Measurements from ENCODE around the gene GCAT.
A peak's percentile ranks its signal among the peaks of the same experiment; 100 is the strongest.

Gene GCAT

DNA sequence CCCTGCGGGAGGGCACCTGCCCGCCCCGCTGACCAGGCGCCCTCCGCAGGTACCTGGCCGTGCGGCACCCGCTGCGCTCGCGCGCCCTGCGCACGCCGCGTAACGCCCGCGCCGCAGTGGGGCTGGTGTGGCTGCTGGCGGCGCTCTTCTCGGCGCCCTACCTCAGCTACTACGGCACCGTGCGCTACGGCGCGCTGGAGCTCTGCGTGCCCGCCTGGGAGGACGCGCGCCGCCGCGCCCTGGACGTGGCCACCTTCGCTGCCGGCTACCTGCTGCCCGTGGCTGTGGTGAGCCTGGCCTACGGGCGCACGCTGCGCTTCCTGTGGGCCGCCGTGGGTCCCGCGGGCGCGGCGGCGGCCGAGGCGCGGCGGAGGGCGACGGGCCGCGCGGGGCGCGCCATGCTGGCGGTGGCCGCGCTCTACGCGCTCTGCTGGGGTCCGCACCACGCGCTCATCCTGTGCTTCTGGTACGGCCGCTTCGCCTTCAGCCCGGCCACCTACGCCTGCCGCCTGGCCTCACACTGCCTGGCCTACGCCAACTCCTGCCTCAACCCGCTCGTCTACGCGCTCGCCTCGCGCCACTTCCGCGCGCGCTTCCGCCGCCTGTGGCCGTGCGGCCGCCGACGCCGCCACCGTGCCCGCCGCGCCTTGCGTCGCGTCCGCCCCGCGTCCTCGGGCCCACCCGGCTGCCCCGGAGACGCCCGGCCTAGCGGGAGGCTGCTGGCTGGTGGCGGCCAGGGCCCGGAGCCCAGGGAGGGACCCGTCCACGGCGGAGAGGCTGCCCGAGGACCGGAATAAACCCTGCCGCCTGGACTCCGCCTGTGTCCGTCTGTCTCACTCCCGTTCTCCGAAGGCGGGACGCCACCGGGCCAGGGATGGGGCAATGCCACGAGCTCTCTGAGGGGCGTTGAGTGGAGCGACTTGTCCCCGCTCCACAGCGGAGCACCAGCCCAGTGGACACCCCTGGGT, 17.2 kb downstream of the GCAT start:
- TF ChIP-seq POLR2A (IDR thresholded peaks at IDR 0.05; ENCODE audit: low read length) = no peak
- no peak for TF ChIP-seq GATA1 (IDR thresholded peaks at IDR 0.05; ENCODE audit: low read depth, low read length)
- peak; percentile 46 to 69 for DNase-seq

DNA sequence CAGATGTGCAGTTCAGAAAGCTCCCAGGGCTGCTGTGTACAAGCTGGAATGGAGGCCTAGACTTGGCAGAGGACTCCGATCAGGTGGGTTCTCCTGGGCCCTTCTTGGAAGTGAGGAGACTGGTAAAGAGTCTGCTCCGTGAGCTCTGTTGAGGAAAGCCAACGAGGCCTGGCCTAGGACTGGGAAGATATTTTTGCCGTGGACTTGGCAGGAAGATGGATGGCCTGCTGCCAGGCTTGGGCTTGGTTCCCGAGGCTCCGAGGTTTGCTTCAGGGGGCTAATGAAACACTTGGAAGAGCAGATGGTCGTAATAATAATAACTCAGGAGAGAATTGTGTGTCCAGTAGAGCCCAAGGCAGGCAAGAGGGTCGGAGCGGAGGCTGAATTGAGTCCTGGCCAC, 19.3 kb downstream of the GCAT start:
- DNase-seq = no peak
- TF ChIP-seq POLR2A (IDR thresholded peaks at IDR 0.05; ENCODE audit: low read length) = no peak
- no peak for TF ChIP-seq GATA1 (IDR thresholded peaks at IDR 0.05; ENCODE audit: low read depth, low read length)

DNA sequence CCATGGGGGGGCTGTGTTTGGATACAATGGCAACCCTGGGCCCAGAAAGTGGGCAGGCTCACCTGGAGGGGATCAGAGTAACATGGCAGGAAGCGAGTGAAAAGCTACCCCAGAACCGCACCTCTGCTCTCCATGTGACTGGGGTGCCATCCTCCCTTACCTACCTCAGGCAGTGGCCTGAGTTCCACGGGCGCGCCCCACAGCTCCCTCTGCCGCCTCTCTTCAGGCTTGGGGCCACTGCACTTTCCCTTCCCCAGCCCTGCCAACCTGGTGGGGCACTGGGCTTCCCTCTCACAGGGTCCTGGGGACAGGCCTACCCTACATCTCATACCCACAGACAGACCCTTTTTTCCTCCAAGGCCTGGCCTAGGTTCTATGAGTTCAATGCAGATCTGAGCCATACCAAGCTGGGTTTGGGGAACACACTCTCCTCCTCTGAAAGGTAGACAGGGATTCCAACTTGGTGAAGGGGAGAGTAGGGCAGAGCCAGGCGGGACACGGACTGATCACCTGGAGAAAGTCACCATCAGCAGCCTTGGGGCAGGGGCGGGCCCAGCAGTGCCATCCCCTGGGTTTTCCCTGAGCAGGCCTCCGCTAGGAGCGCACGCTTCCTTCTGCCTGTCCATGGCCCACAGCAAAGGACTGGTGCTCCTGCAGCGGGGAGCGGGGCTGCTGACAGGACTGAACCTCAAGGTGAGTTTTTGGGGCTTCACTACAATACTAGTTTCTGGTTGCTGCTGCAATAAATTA, 22.5 kb downstream of the GCAT start:
- no peak for DNase-seq
- TF ChIP-seq GATA1 (IDR thresholded peaks at IDR 0.05; ENCODE audit: low read depth, low read length) = no peak
- no peak for TF ChIP-seq POLR2A (IDR thresholded peaks at IDR 0.05; ENCODE audit: low read length)

DNA sequence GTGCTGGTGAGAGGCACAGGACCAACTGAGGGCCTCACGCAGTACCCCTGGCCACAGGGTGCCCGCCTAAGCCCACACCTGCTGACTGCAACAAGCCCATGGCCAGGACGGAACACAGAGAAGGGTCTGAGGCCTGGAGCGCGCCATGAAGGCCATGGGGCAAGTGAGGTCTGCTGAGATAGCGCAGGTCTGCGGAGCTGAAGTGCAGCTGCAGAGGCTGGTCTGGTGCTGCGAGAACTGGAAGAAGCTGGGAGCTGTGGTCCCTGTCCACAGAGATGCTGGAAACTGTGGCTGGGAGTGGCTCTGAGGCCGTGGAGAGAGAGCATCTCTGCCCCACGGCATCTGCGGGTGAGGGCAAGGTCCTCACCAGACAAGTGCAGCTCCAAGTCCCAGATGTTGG, 23.7 kb downstream of the GCAT start:
- TF ChIP-seq GATA1 (IDR thresholded peaks at IDR 0.05; ENCODE audit: low read depth, low read length) (no peak), POLR2A (IDR thresholded peaks at IDR 0.05; ENCODE audit: low read length) (no peak)
- DNase-seq = no peak

DNA sequence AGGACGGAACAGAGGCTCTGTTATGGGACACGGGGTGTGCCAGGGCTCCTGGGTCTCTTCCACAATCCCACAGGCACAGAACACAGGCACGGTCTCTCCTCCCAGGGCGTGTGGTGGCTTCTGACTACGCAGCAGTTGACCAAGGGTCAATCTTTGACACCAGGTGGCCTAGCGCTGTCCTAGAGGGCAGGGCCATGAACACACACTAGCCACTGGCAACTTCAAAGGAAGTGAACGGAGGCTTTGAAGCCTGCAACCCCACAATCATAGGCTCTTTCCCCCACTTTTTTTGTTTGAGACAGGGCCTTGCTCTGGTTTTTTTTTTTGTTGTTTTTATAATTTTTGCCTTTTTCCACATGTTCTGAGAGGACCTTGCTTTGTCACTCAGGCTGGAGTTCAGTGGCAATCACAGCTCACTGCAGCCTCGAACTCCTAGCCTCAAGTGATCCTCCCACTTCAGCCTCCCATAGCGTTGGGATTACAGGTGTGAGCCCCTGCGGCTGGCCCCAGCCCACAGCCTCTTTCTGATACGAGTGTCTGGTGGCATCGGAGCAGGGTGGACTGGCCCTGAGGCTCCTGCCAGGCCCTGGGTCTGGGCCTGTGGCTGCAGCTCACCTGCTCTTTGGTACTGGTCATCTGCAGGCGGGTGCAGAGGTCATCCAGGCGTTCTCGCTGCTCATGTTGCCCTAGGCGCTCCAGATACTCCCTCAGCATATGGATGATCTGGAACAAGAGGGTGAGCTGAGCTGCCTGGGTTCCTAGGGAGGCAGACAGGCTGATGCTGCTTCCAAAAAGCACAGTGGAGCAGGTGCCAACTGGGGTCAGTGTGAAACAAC, 24.5 kb downstream of the GCAT start:
- no peak for DNase-seq
- TF ChIP-seq GATA1 (IDR thresholded peaks at IDR 0.05; ENCODE audit: low read depth, low read length) = no peak
- no peak for TF ChIP-seq POLR2A (IDR thresholded peaks at IDR 0.05; ENCODE audit: low read length)

DNA sequence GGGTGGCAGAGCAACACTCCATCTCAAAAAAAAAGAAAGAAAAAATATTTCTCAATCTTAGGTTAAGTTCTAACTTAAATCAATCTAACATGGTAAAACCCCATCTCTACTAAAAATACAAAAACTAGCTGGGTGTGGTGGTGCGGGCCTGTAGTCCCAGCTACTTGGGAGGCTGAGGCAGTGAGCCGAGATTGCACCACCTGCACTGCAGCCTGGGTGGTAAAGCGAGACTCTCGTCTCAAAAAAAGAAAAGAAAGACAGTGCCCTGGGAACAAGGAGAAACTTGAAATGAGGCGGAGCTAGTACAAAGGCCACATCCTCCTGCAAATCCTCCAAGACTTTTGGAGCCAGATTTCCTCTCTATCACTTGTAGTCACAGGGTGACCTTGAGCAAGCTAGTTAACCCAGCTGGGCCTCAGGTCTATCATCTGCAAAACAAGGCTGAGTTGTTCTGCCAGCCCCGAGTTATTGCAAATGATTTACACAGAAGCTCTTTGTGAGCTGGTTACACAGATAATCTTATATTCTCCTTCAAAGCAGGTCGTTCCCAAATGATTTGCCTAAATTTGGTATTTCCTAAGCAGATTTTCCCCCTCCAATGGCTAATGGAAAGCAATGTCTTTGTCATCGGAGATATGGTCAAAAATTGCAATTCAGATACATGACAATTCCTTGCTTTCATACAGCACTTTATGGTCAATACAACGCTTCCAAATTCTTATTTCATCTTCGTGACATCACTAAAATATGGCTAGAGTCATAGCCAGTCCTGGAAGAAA, 34.5 kb downstream of the GCAT start:
- no peak for TF ChIP-seq POLR2A (IDR thresholded peaks at IDR 0.05; ENCODE audit: low read length)
- TF ChIP-seq GATA1 (IDR thresholded peaks at IDR 0.05; ENCODE audit: low read depth, low read length) = no peak
- DNase-seq = no peak

DNA sequence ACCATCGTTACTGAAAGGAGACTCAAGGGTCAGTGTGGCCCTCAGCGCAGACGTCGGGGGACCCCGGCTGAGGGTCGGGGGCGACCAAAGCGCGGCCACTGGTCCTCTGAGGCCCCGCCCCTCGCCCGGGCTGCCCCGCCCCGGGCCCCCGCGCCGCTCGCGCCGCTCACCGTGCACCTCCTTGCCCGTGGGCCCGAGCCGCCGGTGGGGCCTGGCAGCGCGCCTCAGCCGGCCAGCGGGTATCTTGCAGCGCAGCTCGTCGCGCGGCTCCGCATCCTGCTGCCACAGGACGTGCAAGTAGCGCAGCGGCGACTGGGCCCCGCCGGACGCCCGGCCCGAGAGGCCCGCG, 36.0 kb downstream of the GCAT start:
- TF ChIP-seq POLR2A (IDR thresholded peaks at IDR 0.05; ENCODE audit: low read length) = no peak
- TF ChIP-seq GATA1 (IDR thresholded peaks at IDR 0.05; ENCODE audit: low read depth, low read length) = no peak
- DNase-seq = peak in 1 of 2 experiments; percentile 84

DNA sequence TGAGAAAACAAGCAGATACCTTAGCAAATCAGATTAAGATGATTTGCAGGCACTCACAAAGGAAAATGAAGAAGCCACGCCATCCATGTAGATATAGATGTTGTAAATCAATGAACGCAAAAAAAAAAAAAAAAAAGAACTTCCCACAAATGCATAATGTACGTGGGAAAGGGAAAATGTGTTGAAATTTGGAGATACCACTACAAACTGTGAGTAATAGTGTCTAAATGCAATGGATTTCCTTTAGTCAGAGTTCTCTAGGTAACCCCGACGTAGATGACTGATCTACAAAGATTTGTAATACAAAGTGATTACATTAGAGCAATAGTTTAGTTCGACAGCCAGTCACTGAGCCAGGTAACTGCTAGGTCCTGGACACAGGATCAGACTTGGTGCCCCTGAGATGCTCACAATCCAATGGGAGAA, 37.2 kb downstream of the GCAT start:
- DNase-seq = no peak
- TF ChIP-seq GATA1 (IDR thresholded peaks at IDR 0.05; ENCODE audit: low read depth, low read length) (no peak), POLR2A (IDR thresholded peaks at IDR 0.05; ENCODE audit: low read length) (no peak)

DNA sequence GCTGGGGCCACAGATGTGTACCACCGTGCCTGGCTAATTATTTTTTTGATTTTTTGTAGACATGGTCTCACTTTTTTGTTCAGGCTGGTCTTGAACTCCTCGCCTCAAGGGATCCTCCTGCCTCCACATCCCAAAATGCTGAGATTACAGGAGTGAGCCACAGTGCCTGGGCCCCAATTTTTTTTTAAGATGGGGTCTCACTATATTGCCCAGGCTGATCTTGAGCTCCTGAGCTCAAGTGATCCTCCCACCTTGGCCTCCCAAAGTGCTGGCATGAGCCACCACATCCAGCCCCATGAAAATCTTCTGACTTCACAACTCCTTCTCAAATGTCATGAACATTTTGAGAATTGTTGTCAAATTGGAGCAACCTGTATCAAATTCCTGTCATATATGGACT, 38.7 kb downstream of the GCAT start:
- no peak for TF ChIP-seq POLR2A (IDR thresholded peaks at IDR 0.05; ENCODE audit: low read length)
- TF ChIP-seq GATA1 (IDR thresholded peaks at IDR 0.05; ENCODE audit: low read depth, low read length) = no peak
- DNase-seq = no peak

DNA sequence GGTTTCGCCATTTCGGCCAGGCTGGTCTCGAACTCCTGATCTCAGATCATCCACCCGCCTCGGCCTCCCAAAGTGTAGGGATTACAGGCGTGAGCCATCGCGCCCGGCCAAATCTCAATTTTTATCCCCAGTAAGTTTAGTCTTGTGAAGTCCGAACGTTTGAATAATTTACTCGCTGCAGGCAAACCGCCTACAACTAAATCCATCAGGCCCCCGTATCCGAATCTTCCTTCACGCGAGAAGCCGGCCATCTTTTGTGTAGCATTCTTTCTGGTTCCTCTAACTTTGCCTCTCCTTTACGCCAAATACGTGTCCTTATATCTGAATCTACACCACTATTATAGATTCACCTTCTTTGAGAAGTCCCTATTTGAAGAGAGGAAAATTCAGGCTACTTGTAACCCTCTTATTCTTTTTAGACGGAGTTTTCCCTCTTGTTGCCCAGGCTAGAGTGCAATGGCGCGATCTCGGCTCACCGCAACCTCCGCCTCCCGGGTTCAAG, 40.9 kb downstream of the GCAT start:
- TF ChIP-seq GATA1 (IDR thresholded peaks at IDR 0.05; ENCODE audit: low read depth, low read length) = no peak
- no peak for TF ChIP-seq POLR2A (IDR thresholded peaks at IDR 0.05; ENCODE audit: low read length)
- DNase-seq = peak; percentile 65 to 73

DNA sequence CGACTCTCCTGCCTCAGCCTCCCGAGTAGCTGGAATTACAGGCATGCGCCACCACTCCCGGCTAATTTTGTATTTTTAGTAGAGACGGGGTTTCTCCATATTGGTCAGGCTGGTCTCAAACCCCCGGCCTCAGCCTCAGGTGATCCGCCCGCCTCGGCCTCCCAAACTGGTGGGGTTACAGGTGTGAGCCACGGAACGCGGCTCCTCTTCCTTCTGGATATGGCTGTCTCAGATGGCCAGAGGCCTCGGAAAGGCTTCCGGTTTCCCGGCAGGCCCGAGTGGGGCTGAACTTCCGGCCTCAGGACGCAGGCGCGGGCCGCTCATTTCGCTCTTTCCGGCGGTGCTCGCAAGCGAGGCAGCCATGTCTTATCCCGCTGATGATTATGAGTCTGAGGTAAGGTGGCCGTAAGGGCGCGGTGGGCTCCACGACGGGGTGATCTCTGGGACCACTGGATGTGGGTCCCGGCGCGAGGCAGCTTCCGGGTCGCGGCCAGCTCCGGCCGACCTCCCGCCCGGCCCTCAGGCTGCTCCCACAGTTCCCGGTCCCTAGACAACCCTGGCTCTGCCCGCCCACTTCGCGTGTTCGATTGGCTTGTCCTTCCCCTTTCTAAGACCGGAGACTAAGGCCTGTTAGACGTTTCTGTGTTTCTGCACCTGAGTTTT, 41.5 kb downstream of the GCAT start, which contains the start of gene EIF3L:
EIF3L (plus strand) TSS at position 331 of the 663 bp plus-strand sequence; CDS start at position 362, 31 bp downstream.
- DNase-seq = peak; percentile 92 to 94
- peak; percentile 96 for TF ChIP-seq POLR2A (IDR thresholded peaks at IDR 0.05; ENCODE audit: low read length)
- no peak for TF ChIP-seq GATA1 (IDR thresholded peaks at IDR 0.05; ENCODE audit: low read depth, low read length)

DNA sequence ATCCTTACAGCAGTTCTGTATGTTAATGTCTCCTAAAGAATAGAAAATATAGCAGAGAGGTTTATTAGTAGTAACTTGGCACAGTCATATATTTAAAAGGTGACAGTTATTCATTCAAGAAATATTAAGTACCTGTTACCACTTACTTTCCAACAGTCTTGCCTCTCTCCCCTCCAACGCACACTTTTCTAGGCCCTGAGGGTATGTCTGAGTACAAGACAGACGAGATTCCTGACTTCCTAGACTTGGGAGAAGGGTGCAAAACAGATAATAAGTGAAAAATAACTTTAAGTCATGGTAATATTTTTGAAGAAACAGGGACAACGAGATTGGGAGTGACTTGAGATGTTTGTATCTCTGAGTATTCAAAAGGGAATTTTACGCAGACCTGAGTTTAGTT, 43.1 kb downstream of the GCAT start:
- no peak for DNase-seq
- TF ChIP-seq POLR2A (IDR thresholded peaks at IDR 0.05; ENCODE audit: low read length) (no peak), GATA1 (IDR thresholded peaks at IDR 0.05; ENCODE audit: low read depth, low read length) (no peak)

Measured in erythroblast (primary cell).